Measurements from ENCODE around the gene PTPRN2. TPM values are rescaled to one million over a fixed set of nuclear protein-coding genes. Genes with fewer than 3 reads are reported as not detected.

The PTPRN2 gene
- total RNA-seq, 1 donor from 2014 or later: 11.4 TPM

DNA sequence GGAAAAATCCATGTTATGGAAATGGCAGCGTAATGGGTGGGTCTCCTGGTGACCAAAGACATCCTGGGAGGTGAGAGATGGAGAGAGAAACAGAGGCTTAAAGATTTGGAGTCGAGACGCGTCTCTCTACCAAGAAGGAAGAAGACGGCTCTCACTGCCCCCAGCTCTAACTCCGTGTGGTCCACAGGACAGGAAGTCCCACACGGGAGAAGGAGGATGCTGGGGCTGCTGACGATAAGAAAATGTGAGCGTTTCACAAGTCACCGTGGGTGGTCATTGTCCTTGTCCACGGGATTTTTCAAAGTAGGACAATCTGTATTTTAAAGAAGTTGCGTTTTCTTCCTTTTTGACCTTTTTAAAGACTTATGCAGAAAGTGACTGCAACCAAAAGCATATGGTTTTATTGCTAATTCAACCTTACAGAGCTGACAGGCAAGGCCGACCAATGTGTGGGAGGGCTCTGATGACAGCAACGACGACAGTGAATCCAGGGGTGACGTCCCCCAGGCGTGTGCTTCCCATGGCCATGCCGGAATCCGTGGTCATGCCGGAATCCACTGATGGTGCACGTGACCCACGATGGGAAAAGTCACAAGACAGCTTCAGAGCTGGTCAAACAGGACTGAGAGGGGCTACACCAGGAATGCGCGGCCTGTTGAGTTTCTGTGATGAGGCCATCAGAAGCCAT, 341.2 kb downstream of the PTPRN2 start:
- Mint-ChIP-seq H3K9me3 (ENCODE audit: low read depth) (no peaks in the 10 kb centered on the region), H3K36me3 (ENCODE audit: insufficient read depth) (no peaks in the 10 kb centered on the region), H3K27me3 (no peaks in the 10 kb centered on the region), H3K4me1 (ENCODE audit: low read depth) (no peaks in the 10 kb centered on the region), H3K4me3 (ENCODE audit: low read depth) (no peak overlapping the region), H3K27ac (no peak overlapping the region)
- TF ChIP-seq, protein P1, sequence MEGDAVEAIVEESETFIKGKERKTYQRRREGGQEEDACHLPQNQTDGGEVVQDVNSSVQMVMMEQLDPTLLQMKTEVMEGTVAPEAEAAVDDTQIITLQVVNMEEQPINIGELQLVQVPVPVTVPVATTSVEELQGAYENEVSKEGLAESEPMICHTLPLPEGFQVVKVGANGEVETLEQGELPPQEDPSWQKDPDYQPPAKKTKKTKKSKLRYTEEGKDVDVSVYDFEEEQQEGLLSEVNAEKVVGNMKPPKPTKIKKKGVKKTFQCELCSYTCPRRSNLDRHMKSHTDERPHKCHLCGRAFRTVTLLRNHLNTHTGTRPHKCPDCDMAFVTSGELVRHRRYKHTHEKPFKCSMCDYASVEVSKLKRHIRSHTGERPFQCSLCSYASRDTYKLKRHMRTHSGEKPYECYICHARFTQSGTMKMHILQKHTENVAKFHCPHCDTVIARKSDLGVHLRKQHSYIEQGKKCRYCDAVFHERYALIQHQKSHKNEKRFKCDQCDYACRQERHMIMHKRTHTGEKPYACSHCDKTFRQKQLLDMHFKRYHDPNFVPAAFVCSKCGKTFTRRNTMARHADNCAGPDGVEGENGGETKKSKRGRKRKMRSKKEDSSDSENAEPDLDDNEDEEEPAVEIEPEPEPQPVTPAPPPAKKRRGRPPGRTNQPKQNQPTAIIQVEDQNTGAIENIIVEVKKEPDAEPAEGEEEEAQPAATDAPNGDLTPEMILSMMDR (IDR thresholded peaks at IDR 0.05; ENCODE audit: unreplicated experiment): no peak
- DNase-seq (ENCODE audit: low spot score, unreplicated experiment): no peak

GRCh38 chr7:158245724-158246041, 341.9 kb downstream of the PTPRN2 start:
- Mint-ChIP-seq H3K36me3 (ENCODE audit: insufficient read depth) (no peaks in the 10 kb centered on the region), H3K27me3 (no peaks in the 10 kb centered on the region)

DNA sequence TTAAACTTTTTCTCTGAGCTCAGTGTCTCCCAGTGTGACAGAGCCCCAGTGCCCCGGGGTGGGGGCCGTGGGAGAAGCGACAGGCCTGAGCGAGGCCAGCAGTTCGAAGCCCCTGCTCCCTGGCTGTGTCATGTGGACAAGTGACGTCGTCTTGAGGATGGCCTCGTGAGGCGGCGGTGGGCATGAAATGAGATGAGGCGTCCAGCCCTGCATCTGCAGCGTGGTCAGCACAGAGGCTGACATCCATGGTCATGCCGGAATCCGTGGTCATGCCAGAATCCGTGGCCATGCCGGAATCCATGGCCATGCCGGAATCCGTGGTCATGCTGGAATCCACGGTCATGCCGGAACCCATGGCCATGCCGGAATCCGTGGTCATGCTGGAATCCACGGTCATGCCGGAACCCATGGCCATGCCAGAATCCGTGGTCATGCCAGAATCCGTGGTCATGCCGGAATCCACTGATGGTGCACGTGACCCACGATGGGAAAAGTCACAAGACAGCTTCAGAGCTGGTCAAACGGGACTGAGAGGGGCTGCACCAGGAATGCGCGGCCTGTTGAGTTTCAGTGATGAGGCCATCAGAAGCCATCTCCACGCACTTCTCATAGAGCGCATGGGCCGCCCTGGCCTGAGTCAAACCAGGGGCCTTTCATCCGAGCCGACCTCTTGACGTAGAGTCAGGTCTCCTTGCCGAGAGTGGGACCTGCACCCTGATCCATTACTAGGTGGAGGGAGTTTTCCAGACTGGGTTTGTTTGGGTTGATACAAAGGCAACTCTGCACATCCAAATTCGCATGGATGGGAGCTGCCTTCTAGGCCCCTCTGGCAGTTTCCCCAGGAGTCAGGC, 342.5 kb downstream of the PTPRN2 start:
- Mint-ChIP-seq H3K4me3 (ENCODE audit: low read depth) (no peak overlapping the region), H3K27ac (no peak overlapping the region), H3K27me3 (no peaks in the 10 kb centered on the region), H3K4me1 (ENCODE audit: low read depth) (no peaks in the 10 kb centered on the region), H3K9me3 (ENCODE audit: low read depth) (no peaks in the 10 kb centered on the region), H3K36me3 (ENCODE audit: insufficient read depth) (no peaks in the 10 kb centered on the region)
- TF ChIP-seq, protein P1 (IDR thresholded peaks at IDR 0.05; ENCODE audit: unreplicated experiment): no peak
- DNase-seq (ENCODE audit: low spot score, unreplicated experiment): no peak

More at GRCh38 chr7:158245724-158246041, 341.9 kb downstream of the PTPRN2 start:
- Mint-ChIP-seq H3K9me3 (ENCODE audit: low read depth) (no peaks in the 10 kb centered on the region), H3K4me1 (ENCODE audit: low read depth) (no peaks in the 10 kb centered on the region), H3K27ac (no peak overlapping the region), H3K4me3 (ENCODE audit: low read depth) (no peak overlapping the region)
- TF ChIP-seq, protein P1 (IDR thresholded peaks at IDR 0.05; ENCODE audit: unreplicated experiment): no peak
- no peak for DNase-seq (ENCODE audit: low spot score, unreplicated experiment)

DNA sequence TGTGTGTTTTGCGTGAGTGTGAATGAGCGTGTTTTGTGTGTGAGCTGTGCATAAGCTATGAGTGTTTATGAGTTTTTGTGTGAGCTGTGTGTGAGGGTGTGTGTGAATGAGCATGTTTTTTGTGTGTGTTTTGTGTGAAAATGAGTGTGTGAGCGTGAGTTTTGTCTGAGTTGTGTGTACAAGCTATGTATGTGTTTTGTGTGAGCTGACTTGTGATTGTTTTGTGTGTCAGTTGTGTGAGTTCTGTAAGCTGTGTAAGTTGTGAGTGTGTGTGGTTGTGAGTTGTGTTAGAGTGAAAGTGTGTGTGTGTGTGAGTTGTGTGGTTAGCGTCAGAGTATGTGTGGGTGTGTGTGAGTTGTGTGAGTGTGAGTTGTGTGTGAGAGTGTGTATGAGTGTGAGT, 343.2 kb downstream of the PTPRN2 start:
- H3K27me3 Mint-ChIP-seq: peaks cover 3% of the 10 kb centered on the region
- no peak overlapping the region for H3K4me3 Mint-ChIP-seq (ENCODE audit: low read depth)
- H3K4me1 Mint-ChIP-seq (ENCODE audit: low read depth): no peaks in the 10 kb centered on the region
- H3K27ac Mint-ChIP-seq: no peak overlapping the region
- no peaks in the 10 kb centered on the region for H3K36me3 Mint-ChIP-seq (ENCODE audit: insufficient read depth)
- H3K9me3 Mint-ChIP-seq (ENCODE audit: low read depth): no peaks in the 10 kb centered on the region
- DNase-seq (ENCODE audit: low spot score, unreplicated experiment): no peak
- TF ChIP-seq, protein P1 (IDR thresholded peaks at IDR 0.05; ENCODE audit: unreplicated experiment): no peak

DNA sequence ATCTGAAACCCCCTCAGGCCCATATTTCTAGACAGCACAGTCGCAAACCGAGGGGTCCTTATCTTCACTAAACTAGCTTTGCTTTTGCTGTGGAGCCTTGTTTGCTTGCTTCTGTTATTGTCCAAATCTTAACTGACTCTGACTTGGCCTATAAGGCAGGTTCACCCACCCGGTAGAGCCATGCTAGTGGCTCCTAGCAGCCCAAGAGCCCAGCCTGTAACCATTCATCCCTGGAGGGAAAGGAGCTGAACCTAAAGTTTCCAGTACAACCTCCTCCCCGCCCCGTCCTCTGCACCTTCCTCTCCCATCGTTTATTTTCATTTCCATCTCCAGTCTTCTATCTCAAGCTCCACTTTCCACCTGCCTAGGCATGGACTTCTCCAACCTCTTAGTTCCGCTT, 345.7 kb downstream of the PTPRN2 start:
- DNase-seq (ENCODE audit: low spot score, unreplicated experiment): no peak
- no peak overlapping the region for H3K4me3 Mint-ChIP-seq (ENCODE audit: low read depth)
- TF ChIP-seq, protein P1 (IDR thresholded peaks at IDR 0.05; ENCODE audit: unreplicated experiment): no peak
- H3K27ac Mint-ChIP-seq: no peak overlapping the region
- no peaks in the 10 kb centered on the region for H3K4me1 Mint-ChIP-seq (ENCODE audit: low read depth)
- H3K27me3 Mint-ChIP-seq: peaks cover 3% of the 10 kb centered on the region
- H3K9me3 Mint-ChIP-seq (ENCODE audit: low read depth): no peaks in the 10 kb centered on the region
- no peaks in the 10 kb centered on the region for H3K36me3 Mint-ChIP-seq (ENCODE audit: insufficient read depth)
